HG02973 (cell line): ENCODE results near the gene ERICH4.
"Not testable (repeated sequence)": the region's sequence is repeated elsewhere in the genome, so short reads cannot be mapped to it uniquely, and the experiment has no call there.

ENCODE experiments used
- ATAC-seq: cut with Tn5 transposase; IDR thresholded peaks from one replicate; pipeline ENCODE4 v1.9.1; 2021; ENCODE audit warnings: moderate library complexity; ENCODE audit not compliant: unreplicated experiment

The ERICH4 gene

GRCh38 chr19:41476583-41476982 lies 33.6 kb downstream of the ERICH4 start:
- ATAC-seq = no peak

GRCh38 chr19:41478171-41478570 lies 35.2 kb downstream of the ERICH4 start:
- no peak for ATAC-seq

GRCh38 chr19:41478875-41479756 lies 36.2 kb downstream of the ERICH4 start:
- no peak for ATAC-seq

GRCh38 chr19:41479757-41480191 lies 36.8 kb downstream of the ERICH4 start:
- ATAC-seq = no peak

- ATAC-seq = no peak
These were observed 37.4 kb downstream of the ERICH4 start for GRCh38 chr19:41480336-41480735.

GRCh38 chr19:41484822-41485221 lies 41.9 kb downstream of the ERICH4 start:
- ATAC-seq = no peak

GRCh38 chr19:41486953-41487352 lies 44.0 kb downstream of the ERICH4 start:
- ATAC-seq = not testable (repeated sequence)

GRCh38 chr19:41492843-41493242 lies 49.9 kb downstream of the ERICH4 start:
- no peak for ATAC-seq
